MM.1S (cell line): ENCODE measurements around the gene AMZ1.

ENCODE experiments used
- EZH2 ChIP-seq: fragments of 300-600 bp; sonication (generic); optimal IDR thresholded peaks from 2 replicates; pipeline ENCODE3; 2017; ENCODE audit warnings: low read depth, mild to moderate bottlenecking, antibody characterized with exemption, low read length, mixed read lengths
- TF ChIP-seq, protein P1 (sequence below): fragments of 300-600 bp; sonication (generic); IDR thresholded peaks from 2 replicates; pipeline ENCODE4 v1.5.1; 2016; ENCODE audit warnings: antibody characterized with exemption, low read length, mixed read lengths

DNA sequence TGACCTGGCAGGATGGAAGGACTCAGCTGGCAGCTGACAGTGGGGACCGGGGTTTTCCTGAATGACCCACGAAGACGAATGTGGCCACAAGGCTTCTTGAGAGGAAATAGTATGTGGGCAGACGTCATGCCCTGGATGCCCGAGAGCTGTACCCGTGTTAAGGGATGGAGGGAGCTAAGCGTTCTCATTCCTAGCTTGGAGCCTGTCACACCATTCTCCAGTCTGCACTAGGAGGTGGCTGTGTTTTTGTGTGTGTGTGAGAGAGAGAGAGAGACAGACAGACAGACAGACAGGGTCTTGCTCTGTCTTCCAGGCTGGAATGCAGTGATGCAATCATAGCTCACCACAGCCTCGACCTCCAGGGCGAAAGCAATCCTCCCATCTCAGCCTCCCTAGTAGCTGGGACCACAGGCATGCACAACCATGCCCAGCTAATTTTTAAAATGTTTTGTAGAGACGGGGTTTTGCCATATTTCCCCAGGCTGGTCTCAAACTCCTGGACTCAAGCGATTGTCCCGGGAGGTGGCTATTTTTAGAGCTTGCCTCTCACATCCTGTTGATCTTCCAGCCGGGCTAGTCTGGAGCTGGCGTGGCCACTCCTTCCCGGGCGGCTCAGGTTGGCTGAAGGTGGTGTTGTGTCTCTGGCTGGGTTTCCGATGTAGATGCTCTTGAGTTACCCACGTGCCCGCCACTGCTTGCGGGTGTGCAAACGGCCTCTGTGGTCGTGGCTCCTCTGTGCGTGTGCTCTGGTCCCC is 2.1 kb downstream of the AMZ1 start:
- no peak for TF ChIP-seq EZH2
- TF ChIP-seq, protein P1, sequence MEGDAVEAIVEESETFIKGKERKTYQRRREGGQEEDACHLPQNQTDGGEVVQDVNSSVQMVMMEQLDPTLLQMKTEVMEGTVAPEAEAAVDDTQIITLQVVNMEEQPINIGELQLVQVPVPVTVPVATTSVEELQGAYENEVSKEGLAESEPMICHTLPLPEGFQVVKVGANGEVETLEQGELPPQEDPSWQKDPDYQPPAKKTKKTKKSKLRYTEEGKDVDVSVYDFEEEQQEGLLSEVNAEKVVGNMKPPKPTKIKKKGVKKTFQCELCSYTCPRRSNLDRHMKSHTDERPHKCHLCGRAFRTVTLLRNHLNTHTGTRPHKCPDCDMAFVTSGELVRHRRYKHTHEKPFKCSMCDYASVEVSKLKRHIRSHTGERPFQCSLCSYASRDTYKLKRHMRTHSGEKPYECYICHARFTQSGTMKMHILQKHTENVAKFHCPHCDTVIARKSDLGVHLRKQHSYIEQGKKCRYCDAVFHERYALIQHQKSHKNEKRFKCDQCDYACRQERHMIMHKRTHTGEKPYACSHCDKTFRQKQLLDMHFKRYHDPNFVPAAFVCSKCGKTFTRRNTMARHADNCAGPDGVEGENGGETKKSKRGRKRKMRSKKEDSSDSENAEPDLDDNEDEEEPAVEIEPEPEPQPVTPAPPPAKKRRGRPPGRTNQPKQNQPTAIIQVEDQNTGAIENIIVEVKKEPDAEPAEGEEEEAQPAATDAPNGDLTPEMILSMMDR = no peak
